H1 (cell line): ENCODE results near the gene KIAA1586. TPM values are rescaled to one million over a fixed set of nuclear protein-coding genes. Genes with fewer than 3 reads are reported as not detected.

ENCODE experiments used
- CHD1 ChIP-seq: IDR thresholded peaks from 2 replicates; pipeline ENCODE4 v1.6.1; 2012; ENCODE audit warnings: low read depth, low read length, improper control_type of control experiment
- NRF1 ChIP-seq: IDR thresholded peaks from 2 replicates; pipeline ENCODE4 v1.6.1; 2011; ENCODE audit warnings: mild to moderate bottlenecking, low read depth, low read length, improper control_type of control experiment
- SIN3A ChIP-seq, 2 experiments: IDR thresholded peaks in 1 of 2; conservative IDR thresholded peaks in 1 of 2; 2 replicates each; pipeline ENCODE4 v1.6.1; 2011 to 2012; ENCODE audit warnings: low read length in 2 of 2, improper control_type of control experiment in 1 of 2, low read depth in 1 of 2, mild to moderate bottlenecking in 1 of 2
- polyA plus RNA-seq, 7 experiments: library from polyadenylated mRNA; depleted of rRNA in 3 of 7; stranded (reverse) in 5 of 7; unstranded in 2 of 7; fragments of >200 nt in 5 of 7; fragments of 200-250 nt in 2 of 7; gene quantifications; 1 replicate in 5 of 7; 2 replicates in 1 of 7; 4 replicates in 1 of 7; pipeline versions ENCODE4 v1.2.1 to v1.2.3, GENCODE V29; 2011 to 2013; ENCODE audit warnings: missing spikeins in 2 of 7, mixed read lengths in 2 of 7
- total RNA-seq: library from RNA; stranded (reverse); fragmentation: NEBNext Ultra II Directional; extraction: Animal tissue kit (Norgen Biotek cat#: 25700); gene quantifications from 2 replicates; pipeline ENCODE4 v1.2.1, GENCODE V29; 2021

The KIAA1586 gene
- total and polyA plus RNA-seq, 2 of the 8 experiments (the other 6 are each of a cell fraction or from before 2014, with no cell fraction given) = 2.1 to 24.4 TPM

GRCh38 chr6:57038906-57039305 lies 7.6 kb upstream of the KIAA1586 start (continued):
- TF ChIP-seq NRF1 = no peak
- TF ChIP-seq CHD1 = no peak
- no peak for TF ChIP-seq SIN3A (conservative IDR thresholded peaks at IDR 0.05 in 1 of 2, IDR thresholded peaks at IDR 0.05 in 1 of 2; ENCODE audit: low read depth in 1 of 2, low read length in 2 of 2)
- TF ChIP-seq, all 59 proteins: peak for 0
